Neuron (in vitro differentiated cells): Measurements from ENCODE around the gene GJA3.
A peak's percentile ranks its signal among the peaks of the same experiment; 100 is the strongest.

Experiments used
- H2AFZ ChIP-seq: one replicate; pipeline ENCODE4 v1.6.1; 2013; ENCODE audit warnings: low read depth, mild to moderate bottlenecking, inconsistent platforms, low read length, moderate library complexity
- H3K27me3 ChIP-seq: one replicate; pipeline ENCODE4 v1.6.1; 2013; ENCODE audit warnings: low read length; ENCODE audit not compliant: insufficient read depth
- H3K36me3 ChIP-seq: one replicate; pipeline ENCODE4 v1.6.1; 2013; ENCODE audit warnings: low read length; ENCODE audit not compliant: insufficient read depth
- H3K4me1 ChIP-seq: one replicate; pipeline ENCODE4 v1.6.1; 2013; ENCODE audit warnings: low read length; ENCODE audit not compliant: insufficient read depth
- H3K4me3 ChIP-seq: 2 replicates; pipeline ENCODE4 v1.5.1; 2013; ENCODE audit warnings: mild to moderate bottlenecking, low read length, moderate library complexity
- H3K9me3 ChIP-seq: one replicate; pipeline ENCODE4 v1.6.1; 2013; ENCODE audit warnings: low read length

GJA3 gene

DNA sequence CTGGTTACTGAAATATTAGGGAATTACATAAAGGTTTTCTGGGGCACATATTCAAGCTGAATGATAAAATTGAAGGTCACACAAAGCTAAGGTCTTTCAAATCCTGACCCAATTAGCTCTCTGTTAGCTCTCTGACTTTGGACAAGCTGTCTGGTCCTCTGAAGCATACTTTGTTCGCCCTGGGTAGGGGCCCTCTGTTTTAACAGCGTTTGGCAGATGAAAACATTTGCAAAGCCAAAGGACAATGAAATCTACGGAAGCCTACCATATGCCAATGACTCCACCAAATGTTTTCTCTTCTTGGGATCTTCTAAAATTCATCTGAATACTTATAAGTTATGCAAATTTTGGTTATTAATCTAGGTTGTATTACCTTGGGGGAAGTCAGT, 14.5 kb upstream of the GJA3 start:
- no peak overlapping the region for H2AFZ ChIP-seq
- H3K4me1 ChIP-seq, result peaks cover 8% of the 10 kb centered on the region
- H3K9me3 ChIP-seq, result no peaks in the 10 kb centered on the region
- peaks cover 50% of the 10 kb centered on the region for H3K27me3 ChIP-seq
- no peak overlapping the region for H3K4me3 ChIP-seq
- no peaks in the 10 kb centered on the region for H3K36me3 ChIP-seq

GRCh38 chr13:20174656-20175405, 14.0 kb upstream of the GJA3 start:
- peaks cover 52% of the 10 kb centered on the region for H3K27me3 ChIP-seq
- no peaks in the 10 kb centered on the region for H3K36me3 ChIP-seq
- H3K9me3 ChIP-seq, result no peaks in the 10 kb centered on the region
- H3K4me1 ChIP-seq, result peaks cover 8% of the 10 kb centered on the region
- H3K4me3 ChIP-seq, result no peak overlapping the region
- no peak overlapping the region for H2AFZ ChIP-seq

GRCh38 chr13:20173116-20173746, 12.4 kb upstream of the GJA3 start:
- H3K36me3 ChIP-seq, result no peaks in the 10 kb centered on the region
- H3K27me3 ChIP-seq, result peaks cover 52% of the 10 kb centered on the region
- no peaks in the 10 kb centered on the region for H3K9me3 ChIP-seq
- H3K4me3 ChIP-seq, result no peak overlapping the region
- peaks cover 8% of the 10 kb centered on the region for H3K4me1 ChIP-seq
- no peak overlapping the region for H2AFZ ChIP-seq

DNA sequence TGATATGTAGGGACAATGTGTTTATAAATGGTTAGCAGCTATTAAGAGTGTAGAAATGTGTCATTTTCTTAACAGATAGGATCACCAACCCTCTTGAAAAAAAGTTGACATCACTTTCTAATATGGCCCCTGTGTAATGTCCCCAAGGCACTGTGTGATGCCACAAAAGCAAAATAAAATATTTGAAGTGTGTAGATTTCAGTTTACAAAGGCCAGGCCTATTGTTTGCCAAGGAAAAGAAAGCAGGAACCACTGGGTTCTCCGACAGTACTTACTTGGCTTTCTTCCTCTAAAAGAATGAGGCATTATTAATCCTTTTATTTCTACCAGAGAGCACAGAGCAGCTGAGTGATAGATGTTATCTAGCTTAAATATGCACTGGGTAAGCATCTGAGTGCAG, 10.5 kb upstream of the GJA3 start:
- peaks cover 8% of the 10 kb centered on the region for H3K4me1 ChIP-seq
- H2AFZ ChIP-seq, result no peak overlapping the region
- no peak overlapping the region for H3K4me3 ChIP-seq
- H3K9me3 ChIP-seq, result no peaks in the 10 kb centered on the region
- peaks cover 51% of the 10 kb centered on the region for H3K27me3 ChIP-seq
- no peaks in the 10 kb centered on the region for H3K36me3 ChIP-seq

- no peak overlapping the region for H2AFZ ChIP-seq
- H3K27me3 ChIP-seq, result peaks cover 49% of the 10 kb centered on the region
- H3K4me1 ChIP-seq, result peaks cover 8% of the 10 kb centered on the region
- no peaks in the 10 kb centered on the region for H3K36me3 ChIP-seq
- H3K4me3 ChIP-seq, result no peak overlapping the region
- H3K9me3 ChIP-seq, result no peaks in the 10 kb centered on the region
Measured at GRCh38 chr13:20170921-20171320, 10.1 kb upstream of the GJA3 start.

DNA sequence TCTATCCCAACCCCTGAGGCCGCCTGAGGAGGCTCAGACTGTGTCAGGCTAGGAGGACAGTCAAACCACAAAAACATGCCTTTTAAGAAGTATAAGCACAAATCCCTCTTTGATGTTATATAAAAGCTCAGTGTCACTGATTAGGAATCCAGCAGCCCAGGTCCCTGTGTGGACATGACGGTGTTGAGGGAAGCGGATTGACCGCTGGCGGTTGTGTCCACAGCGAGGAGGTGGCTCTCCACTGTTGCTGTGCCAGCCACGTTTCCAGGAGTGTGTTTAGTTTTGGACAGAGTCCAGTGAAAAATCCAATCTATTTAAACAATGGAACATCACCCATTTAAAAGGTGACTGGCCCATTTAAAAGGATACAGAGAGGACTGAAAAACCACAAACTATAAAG, 7.5 kb upstream of the GJA3 start:
- Histone ChIP-seq H3K4me1 (no peaks in the 10 kb centered on the region), H3K27me3 (peaks cover 30% of the 10 kb centered on the region), H2AFZ (no peak overlapping the region), H3K9me3 (no peaks in the 10 kb centered on the region), H3K36me3 (no peaks in the 10 kb centered on the region), H3K4me3 (no peak overlapping the region)

- Histone ChIP-seq H3K27me3 (peaks cover 48% of the 10 kb centered on the region), H3K36me3 (no peaks in the 10 kb centered on the region), H3K9me3 (peaks cover 5% of the 10 kb centered on the region), H3K4me1 (no peaks in the 10 kb centered on the region), H3K4me3 (no peak overlapping the region), H2AFZ (no peak overlapping the region)
Measured at GRCh38 chr13:20165417-20166257, 4.8 kb upstream of the GJA3 start.

DNA sequence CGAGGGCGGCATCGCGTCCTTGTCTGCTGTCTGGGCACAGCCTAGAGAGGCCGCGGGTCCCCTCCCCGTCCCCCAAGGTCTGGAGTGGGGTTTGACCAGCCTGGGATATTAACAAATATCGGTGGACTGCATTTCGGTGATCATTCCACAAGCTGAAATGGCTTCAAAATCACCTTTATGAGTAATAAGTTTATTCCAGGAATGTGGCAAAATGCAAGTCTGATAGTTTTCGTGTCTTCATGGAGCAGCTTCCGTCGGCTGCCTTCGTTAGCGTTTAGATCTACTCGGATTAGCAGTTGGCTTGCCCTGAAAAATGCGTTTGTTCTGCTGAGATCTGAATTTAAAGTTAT, 1.1 kb upstream of the GJA3 start:
- Histone ChIP-seq H3K27me3 (peaks cover 62% of the 10 kb centered on the region), H3K9me3 (peaks cover 5% of the 10 kb centered on the region), H3K4me3 (no peak overlapping the region), H3K36me3 (no peaks in the 10 kb centered on the region), H3K4me1 (peaks cover 8% of the 10 kb centered on the region), H2AFZ (peak overlapping the region; percentile 91)

DNA sequence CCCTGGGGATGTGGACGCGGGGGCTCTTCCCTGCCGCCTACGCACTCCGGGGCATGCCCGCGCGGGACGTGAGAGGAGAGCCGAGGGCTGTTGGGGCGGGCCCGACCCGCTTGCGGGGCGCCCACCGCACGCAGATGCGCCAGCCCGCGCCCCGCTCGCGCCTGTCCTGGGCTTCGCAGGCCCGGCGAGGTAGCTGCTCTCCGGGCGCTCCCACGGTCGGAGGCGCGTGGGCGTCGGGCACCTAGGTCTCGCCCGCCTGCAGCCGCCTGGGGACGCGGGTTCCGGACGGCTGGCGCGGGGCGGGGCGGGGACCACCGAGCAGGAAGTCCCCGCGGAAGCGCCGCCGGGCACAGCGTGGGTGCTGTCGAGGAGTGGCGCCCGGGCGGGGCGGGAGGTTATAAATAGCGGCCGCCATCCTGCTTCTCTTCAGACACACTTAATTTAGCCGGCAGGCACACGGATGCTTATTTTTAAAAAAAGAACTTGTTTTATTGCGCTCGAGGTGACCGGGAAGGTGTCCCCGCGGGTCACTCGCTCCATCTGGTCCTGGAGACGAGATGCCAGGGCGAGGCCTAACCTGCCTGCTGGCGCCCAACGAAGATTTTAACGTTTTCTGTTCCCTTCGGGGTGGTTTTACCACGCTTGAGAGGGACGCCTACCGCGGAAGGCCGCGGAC, 561 bp upstream of the GJA3 start:
- Histone ChIP-seq H3K27me3 (peaks cover 61% of the 10 kb centered on the region), H3K4me1 (peaks cover 8% of the 10 kb centered on the region), H3K4me3 (peak overlapping the region; percentile 33), H3K9me3 (peaks cover 5% of the 10 kb centered on the region), H3K36me3 (no peaks in the 10 kb centered on the region), H2AFZ (peak overlapping the region; percentile 91)

DNA sequence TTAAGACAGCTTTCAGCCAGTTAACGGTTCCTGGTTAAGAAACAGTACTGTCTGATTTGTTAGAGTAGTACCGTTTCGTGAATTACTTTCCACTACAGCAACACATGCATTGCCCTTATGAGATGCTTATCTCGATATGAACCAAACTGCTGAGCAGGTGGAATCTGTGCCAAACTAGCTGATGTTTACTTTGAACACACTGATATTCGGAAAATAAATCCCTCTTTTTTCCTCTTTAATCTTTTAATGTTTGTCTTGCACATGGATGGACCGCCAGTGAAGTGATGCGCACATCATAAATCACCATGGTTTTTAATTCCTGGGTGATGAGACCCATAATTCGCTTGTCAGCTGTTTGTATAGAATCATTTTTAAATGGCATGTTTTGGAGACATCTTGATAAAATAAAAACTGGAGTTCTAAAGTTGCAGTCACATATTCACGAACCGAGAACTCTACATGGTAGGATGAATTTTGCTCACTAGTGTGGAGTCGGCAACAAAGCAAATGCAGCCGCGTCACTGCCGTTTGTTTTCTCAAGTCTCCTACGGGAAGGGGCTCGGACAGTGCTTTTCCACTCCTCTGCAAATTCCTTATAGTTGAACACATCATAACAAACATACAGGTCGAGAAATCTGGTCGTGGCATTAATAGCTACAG, 1.1 kb downstream of the GJA3 start:
- Histone ChIP-seq H3K4me3 (peak overlapping the region; percentile 33), H3K4me1 (peaks cover 8% of the 10 kb centered on the region), H3K9me3 (peaks cover 5% of the 10 kb centered on the region), H3K27me3 (peaks cover 55% of the 10 kb centered on the region), H3K36me3 (no peaks in the 10 kb centered on the region), H2AFZ (peak overlapping the region; percentile 91)

GRCh38 chr13:20157151-20157796, 3.6 kb downstream of the GJA3 start:
- Histone ChIP-seq H3K27me3 (peaks cover 50% of the 10 kb centered on the region), H2AFZ (no peak overlapping the region), H3K9me3 (peaks cover 2% of the 10 kb centered on the region), H3K4me1 (peaks cover 8% of the 10 kb centered on the region), H3K36me3 (no peaks in the 10 kb centered on the region), H3K4me3 (no peak overlapping the region)

DNA sequence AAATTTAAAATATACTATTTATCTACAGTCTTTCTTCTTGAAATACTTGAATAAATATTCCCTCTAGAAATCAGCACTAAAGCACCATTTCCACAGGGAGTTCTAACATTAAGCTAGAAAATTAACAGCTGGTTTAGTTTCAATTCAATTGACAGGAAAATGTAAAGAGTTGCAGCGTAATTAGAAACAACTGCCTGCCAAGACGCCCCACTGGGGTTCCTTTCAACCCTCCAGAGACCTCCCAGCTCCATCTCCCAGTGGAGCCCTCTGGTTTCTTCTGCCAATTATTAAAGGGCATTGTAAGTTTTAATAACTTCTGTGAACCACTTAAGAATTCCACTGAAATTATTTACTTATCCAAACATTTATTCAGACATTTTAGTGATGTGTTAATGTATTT, 4.2 kb downstream of the GJA3 start:
- Histone ChIP-seq H2AFZ (no peak overlapping the region), H3K9me3 (no peaks in the 10 kb centered on the region), H3K4me1 (peaks cover 8% of the 10 kb centered on the region), H3K4me3 (no peak overlapping the region), H3K36me3 (no peaks in the 10 kb centered on the region), H3K27me3 (peaks cover 44% of the 10 kb centered on the region)
